GM21367 (cell line): ENCODE measurements around the gene GRB2.
"Not testable (repeated sequence)": the region's sequence is repeated elsewhere in the genome, so short reads cannot be mapped to it uniquely, and the experiment has no call there.

Source experiments
- ATAC-seq: cut with Tn5 transposase; IDR thresholded peaks from one replicate; pipeline ENCODE4 v1.9.1; 2021; ENCODE audit not compliant: unreplicated experiment

The GRB2 gene

GRCh38 chr17:75353176-75353575, 52.3 kb downstream of the GRB2 start:
- no peak for ATAC-seq

GRCh38 chr17:75352079-75352569, 53.4 kb downstream of the GRB2 start:
- no peak for ATAC-seq

DNA sequence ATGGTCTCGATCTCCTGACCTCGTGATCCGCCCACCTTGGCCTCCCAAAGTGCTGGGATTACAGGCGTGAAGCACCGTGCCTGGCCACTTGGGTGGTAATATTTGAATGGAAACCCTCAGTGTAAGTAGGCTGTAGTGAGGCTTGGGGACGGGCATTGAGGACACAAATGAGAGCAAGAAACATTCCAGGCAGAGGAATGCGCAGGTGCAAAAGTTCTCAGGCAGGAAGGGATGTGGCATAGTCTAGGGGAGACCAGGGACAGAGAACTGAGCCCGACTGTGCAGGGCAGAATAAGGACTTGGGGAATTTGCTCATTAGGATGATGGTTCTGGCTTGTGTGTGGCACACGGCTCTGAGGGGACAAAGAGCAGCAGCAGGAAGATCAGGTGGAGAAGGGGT, 54.8 kb downstream of the GRB2 start:
- no peak for ATAC-seq

DNA sequence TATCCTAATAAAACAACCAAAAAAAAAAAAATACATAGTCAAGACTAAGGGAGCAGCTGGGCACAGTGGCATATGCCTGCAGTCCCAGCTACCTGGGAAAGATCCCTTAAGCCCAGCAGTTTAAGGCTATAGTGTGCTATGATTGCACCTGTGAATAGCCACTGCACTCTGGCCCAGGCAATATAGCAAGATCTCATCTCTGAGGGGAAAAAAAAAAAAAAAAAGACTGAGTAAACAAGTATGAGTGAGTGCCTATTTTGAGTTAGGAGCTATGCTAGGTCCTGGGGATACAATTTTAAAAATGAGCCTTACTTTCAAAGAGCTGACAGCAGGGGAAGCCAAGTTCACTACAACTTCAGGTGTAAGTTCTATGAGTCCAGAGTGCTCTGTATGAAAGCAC, 55.4 kb downstream of the GRB2 start:
- ATAC-seq: no peak

DNA sequence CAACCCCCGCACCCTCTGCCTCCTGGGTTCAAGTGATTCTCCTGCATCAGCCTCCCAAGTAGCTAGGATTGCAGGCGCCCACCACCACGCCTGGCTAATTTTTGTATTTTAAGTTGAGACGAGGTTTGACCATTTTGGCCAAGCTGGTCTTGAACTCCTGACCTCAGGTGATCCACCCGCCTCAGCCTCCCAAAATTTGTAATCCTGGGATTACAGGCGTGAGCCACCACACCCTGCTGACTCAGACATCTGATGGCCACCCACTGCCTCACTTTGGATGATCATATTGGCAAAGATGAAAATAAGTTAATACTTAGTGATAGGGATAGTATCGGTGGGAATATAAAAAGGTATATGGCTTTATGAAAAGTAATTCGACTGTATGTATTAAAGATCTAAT, 55.9 kb downstream of the GRB2 start:
- no peak for ATAC-seq

- no peak for ATAC-seq
Measured at GRCh38 chr17:75348386-75349012, 57.0 kb downstream of the GRB2 start.

DNA sequence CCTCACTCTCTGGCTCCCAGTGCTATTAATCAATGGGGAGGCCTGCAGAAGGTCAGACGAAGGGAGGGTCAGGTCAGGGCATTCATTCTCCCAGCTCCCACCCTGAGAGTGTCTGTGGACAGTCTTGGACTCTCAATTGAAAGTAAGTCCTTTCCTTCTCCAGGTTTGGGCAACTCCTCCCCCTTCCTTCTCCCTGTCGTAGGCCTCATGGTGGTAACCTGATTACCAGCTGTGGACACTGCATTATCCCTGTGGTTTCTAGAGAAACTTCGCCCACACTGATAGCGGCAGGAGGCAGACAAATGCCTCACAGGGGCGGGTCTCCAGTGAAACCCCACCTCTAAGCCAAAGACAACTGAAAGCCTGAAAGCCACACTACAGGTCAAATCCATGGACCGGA, 58.6 kb downstream of the GRB2 start:
- ATAC-seq: no peak

- ATAC-seq: not testable (repeated sequence)
Measured at GRCh38 chr17:75346368-75346767, 59.1 kb downstream of the GRB2 start.

DNA sequence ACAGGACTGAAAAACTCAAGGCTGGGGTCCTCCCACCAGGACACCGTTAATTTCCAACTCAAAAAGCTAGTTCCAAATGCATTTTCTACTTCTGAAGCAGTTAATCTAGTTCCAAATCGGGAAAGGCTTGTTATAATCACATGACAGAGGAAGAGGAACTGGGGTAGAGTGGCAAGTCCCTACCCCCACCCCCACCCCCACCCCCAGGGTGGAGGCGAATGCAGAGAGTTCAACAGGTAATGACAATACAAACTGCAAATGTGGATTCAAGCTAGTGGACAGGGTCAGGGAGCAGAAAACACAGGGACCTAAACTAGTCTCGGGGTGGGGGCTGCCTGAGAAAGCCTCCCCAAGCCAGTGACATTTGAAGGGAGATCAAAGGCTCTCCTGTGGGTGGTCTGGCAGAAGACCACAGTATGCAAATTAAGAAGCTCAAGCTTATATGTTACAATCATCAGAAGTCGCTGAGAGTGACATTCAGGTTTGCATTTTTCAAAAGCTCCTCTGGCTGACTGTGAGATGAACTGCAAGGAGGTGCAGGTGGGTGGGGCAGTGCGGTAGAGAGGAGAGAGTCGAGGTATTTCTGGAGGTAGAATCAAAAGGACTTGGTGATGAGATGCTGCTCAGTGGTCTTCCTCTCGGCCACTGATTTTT, 59.8 kb downstream of the GRB2 start:
- peak; percentile 51 for ATAC-seq

DNA sequence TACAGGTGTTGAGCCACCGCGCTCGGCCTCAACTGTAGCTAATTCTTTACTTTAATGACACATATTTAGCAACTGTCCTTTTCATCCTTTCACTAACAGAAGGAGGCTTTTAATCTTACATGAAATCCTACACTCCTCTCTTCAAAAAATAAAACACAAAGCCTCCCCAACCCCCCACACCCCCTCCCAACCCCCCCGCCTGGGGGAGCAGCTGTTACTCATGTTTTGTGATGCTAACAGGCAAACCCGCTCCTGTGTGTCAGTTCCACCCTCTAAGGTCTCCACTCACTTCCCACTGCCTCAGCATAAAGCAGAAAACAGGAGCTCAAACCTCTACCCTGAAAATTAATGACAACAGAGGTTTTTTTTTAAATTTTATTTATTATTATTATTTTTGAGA, 60.8 kb downstream of the GRB2 start:
- ATAC-seq: no peak

GRCh38 chr17:75342996-75343395, 62.5 kb downstream of the GRB2 start:
- ATAC-seq: no peak

- no peak for ATAC-seq
Measured at GRCh38 chr17:75341784-75342486, 63.5 kb downstream of the GRB2 start.

- no peak for ATAC-seq
Measured at GRCh38 chr17:75340631-75341030, 64.8 kb downstream of the GRB2 start.

GRCh38 chr17:75339971-75340370, 65.5 kb downstream of the GRB2 start:
- no peak for ATAC-seq

GRCh38 chr17:75338335-75338734, 67.1 kb downstream of the GRB2 start:
- no peak for ATAC-seq

GRCh38 chr17:75335315-75335714, 70.2 kb downstream of the GRB2 start:
- ATAC-seq: no peak

GRCh38 chr17:75334723-75335122, 70.8 kb downstream of the GRB2 start:
- no peak for ATAC-seq

DNA sequence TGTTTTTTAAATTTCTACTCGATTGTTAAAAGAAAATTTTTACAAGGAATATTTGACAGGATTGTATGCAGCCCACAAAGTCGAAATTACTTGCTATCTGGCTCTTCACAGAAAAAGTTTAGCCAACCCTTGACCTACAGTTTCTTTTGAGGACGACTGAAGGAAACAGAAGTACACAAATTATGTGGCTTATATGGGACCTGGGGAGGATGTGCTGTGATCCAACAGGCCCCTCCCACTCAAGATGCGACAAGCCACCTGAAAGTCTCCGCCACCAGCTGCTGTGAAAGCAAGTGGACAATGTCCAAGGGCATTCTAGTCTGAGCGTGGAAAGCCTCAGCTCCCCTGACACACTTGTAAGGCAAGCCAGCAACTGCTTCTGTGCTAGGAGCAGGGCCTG, 73.8 kb downstream of the GRB2 start:
- ATAC-seq: no peak

GRCh38 chr17:75327757-75328156, 77.7 kb downstream of the GRB2 start:
- ATAC-seq: no peak

DNA sequence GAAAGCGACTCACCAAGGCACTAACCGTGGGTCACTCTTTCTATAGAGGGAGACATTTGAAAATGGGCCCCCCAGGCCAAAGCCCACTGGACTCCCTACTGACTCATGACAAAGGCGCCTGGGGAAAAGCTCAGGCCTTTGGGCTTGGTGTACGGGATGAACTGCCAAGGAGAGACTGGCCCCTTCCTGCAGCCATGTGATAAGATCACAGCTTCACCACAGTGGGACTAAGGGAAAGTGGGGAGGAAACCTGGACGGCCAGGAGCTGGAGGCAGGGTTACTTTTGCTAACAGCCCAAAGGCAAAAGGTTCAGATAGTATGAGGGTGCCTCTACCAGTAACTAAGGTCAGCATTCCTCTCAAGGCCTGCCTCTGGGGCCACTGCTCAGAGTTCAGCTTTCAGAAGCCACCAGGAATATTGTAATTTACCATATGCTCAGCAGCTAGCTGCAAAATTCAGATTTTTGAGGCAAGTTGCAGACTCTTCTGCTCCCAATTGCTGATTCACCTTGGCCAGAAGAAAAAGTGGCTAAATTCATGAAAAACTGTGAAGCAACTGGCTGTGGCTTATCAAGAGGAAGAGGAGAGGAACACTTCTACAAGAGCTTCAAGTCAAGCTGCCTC, 79.1 kb downstream of the GRB2 start:
- ATAC-seq: no peak

DNA sequence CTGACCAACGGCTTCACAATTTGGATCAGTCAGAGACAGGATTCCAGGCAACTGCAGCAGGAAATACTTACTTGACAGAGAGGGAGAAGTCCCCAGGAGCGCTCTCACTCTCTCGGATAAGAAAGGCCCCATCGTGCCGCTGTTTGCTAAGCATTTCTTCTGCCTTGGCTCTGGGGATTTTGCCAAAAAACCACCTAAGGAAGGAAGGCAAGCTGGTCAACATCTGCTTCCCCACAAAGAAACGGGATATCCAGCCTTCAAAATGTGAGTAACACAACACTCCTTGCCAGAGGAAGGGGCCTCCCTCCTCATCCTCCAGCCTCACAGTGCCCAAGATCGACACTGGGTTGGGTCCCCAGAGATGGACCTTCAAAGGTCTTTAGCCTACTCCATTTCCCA, 79.7 kb downstream of the GRB2 start:
- ATAC-seq: no peak

- ATAC-seq: no peak
Measured at GRCh38 chr17:75325348-75325747, 80.1 kb downstream of the GRB2 start.
